GM18511 (cell line): Measurements from ENCODE around the gene CASP5.
"Not testable (repeated sequence)": the region's sequence is repeated elsewhere in the genome, so short reads cannot be mapped to it uniquely, and the experiment has no call there.

ENCODE experiments used
- ATAC-seq: cut with Tn5 transposase; IDR thresholded peaks from one replicate; pipeline ENCODE4 v1.9.1; 2021; ENCODE audit warnings: mild to moderate bottlenecking, moderate library complexity; ENCODE audit not compliant: unreplicated experiment

CASP5 gene

DNA sequence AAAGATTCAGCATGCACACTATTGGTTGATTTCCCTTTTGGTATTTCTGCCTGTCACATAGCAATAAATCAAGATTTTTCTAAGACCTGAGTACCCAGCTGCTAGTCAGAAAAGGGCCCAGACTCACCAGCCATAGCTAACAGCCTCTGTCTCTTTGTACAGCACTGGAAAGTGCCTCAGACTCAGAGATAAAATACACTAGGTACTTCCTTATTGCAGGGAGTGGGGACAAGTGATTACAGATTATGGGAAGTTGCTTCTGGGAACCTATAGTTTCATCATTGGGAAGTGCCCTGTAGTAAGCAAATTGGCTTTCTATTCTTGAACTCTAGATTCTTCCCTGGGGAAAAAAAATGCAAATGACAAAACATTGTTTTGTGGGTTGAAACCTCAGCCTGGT is at the start of gene CASP5:
Gene CASP5, minus strand, starts transcription at position 166 of the 400 bp plus-strand sequence. Its CDS starts 32 bp downstream, at position 134.
- no peak for ATAC-seq

DNA sequence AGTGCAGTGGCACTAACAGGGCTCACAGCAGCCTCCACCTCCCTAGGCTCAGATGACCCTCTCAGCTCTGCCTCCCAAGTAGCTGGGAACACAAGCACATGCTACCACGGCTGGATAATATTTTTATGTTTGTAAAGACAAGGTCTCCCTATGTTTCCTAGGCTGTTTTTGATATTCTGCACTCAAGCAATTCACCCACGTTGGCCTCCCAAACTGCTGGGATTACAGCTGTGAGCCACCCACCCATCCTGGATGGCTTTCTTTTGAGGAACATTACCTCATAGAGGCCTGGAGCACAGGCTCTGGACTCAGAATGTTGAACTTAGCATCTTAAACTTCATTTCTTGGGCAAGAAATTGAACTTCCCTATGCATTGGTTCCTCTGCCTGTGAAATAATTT is 49.1 kb upstream of the CASP5 start:
- not testable (repeated sequence) for ATAC-seq

DNA sequence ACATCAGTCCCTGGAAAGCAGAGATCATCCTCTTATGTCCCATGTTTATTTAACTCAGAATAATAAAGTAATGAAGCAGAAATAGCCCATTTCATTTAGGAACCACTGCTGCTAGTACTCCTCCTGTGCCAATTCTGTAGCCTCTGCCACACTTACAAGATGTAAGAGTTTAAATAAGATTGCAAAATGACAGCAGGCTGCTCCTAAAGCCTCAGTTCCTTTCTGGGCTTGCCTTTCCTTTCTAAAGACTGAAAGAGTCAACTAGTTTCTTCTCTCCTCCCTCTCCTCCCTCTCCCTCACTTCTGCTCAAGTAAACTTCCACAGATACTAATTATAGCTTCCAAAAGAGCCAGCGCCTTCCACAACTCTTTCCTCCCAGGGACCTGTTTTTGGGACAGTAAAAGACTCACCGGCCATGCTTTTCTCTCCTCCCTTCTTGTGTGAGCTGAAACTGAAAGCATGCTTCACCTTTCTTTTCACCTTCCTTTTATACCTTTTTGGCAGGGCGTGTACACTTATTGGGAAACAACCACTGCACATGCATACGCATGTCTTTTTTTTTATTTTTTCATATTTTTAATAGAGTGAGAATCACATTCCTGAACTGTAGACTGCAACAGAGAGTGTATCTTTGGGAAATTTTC is 48.2 kb upstream of the CASP5 start:
- ATAC-seq = no peak

DNA sequence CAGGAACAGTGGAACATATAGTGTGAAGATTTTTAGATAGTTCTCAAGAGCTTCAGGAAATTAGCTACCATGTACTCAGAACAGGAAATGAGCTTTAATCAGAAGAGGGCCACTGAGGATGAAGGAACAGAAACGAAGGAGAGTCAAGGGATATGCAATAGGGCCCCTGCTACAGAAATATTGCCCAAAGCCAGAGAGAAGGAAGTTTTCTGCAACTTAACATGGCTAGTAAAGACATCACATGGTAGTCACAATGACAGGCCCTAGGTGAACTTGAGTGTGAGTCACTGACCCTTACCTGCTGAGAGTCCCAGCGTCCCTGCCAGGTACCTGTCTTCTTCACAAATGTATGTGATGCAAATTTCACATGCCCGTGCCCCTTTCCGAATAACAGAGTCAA is 47.3 kb upstream of the CASP5 start:
- ATAC-seq = no peak

DNA sequence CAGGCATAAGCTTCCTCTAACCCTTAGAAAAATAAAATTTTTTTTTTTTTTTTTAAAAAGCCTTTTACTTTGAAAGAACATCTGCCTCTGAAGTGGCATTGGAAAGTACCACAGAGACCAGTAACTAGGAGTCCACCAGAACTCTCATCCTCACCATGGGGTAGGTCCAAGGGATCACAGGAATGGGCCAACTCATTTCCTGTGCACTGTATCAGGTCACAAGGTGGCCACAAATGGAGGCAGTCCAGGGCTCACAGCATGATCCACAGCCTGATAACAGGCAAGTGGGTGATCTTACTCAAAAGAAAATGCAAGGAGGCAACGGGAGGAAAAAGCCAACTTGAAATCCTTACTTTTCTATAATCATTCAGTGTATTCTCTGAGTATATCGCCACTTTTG is 46.8 kb upstream of the CASP5 start:
- ATAC-seq = not testable (repeated sequence)

DNA sequence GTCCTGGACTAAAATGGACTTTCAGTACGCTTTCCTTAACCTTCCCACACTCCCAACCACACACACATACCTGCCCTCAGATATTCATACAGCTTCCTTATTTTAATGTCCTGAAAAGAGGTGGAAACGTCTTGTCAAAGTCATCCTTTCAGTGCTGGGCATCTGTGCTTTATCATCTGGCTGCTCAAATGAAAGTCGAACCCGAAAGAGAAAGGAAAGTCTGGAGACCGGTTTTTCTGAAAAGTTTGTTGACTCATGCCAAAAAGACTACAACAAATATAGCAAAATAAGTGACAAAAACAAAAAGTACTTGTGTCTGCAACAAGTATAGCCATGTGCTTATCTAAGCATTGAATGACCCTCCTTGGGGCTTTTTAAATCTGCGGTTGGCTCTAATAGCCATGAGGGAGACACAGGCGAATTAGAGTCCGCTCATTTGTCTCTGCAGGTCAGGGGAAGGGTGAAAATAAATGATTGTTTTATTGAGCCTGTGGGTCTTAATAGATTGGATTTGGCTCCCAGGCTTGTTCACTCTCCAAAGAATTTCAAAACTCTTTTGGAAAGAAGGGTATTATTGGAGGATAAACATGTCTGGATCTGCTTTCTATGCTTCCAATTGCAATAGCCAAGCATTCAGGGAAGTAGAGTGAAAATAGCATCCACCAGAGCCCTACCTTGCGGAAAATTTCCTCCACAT is 40.4 kb upstream of the CASP5 start:
- ATAC-seq = not testable (repeated sequence)

DNA sequence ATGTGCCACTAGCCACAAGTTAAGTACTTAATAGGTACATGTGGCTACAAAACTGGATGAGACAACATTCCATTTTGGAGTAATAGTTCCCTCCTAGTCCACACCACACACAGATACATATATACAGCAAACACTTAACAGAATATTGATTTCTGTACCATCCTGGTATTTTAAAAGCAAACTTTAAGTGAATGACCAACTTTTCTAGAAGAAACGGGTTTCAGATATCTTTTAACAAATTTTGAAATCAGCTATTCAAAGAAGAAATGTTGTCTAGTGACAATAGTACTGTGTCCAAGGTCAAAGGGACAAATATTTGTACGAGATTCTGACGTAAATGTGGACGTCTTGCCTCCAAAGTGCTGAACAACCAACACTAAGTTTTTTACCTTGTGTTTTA is 34.5 kb upstream of the CASP5 start:
- ATAC-seq = no peak

DNA sequence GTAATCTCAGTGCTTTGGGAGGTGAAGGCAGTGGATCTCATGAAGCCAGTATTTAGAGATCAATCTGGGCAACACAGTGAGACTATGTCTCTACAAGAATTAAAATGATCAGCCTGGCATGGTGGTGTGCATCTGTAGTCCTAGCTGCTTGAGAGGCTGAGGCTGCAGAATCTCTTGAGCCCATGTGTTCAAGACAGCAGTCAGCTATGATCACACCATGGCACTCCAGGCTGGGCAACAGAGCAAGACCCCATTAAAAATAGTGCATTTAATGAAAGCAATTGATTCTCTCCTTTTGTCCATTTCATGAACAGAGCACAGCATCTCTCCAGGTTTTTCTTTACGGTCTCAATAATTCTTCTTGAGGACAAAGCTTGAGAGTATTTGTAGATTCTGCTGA is 33.5 kb upstream of the CASP5 start:
- no peak for ATAC-seq

DNA sequence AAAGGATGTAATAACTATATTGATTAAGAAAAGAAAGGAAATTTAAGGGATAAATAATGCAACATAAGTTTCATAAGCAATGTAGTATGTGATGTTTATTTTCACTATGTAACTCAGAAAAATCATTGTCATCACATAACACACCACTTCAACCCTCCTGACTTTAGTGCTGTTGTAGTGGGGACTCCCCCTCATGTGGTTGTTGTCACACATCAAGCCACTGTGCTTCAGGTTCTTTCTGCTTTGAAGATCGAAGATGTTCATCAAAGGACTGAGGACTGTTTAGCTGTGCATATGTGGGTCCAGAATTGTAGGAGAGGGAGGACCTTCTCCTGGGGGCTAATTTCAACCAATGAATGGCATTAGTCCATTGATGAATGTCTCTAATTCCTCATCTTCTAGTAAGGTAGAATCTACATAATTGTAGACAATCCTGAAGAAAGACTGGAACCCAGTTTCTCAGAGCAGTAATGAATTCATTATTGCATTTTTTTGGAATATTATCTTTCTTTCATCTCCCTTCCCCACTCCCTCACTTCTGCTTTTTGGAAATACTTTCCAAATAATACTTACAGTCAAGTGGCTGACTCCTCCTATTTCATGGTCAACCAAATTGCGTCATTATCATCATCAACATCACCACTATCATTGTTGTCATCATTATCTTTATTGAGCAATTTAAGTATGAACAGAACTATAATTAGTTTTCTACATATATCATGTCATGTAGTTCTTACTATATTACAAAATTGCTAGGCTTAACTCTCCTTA is 31.9 kb upstream of the CASP5 start:
- ATAC-seq = no peak

DNA sequence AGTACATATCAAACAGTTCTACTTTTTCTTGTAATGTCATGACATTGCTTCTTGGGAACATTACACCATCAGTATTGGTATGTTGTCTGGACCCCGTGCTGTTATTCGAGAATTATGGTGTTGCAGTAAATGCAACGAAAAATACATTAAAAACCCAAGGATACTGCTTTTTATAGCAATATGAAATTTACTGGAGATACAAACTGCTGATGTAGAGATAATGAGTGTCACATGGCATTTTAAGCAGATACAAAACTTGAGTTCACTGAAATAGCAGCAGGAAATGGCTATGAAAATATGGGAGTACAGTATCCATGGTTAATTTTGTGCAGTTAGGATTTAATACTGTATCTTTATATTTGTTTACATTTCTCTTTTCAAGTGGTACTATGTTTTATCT is 29.5 kb upstream of the CASP5 start:
- ATAC-seq = no peak

DNA sequence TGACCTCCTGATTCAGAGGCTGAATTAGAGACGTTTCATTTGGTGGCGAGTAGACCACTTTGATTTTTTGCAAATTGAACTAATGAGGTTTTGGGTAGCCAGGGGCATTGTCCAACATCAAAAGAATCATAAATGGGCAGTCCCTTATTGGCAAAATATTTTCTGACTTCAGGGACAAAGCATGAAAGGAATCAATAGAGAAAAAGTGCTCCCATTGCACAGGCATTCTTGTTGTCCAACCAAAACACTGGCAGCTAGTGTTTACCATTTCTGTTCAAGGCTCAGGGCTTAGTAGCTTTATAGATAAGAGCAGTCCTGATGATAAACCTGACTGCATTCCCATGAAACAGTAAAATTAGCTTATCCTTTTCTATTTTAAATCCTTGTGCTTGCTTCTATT is 28.6 kb upstream of the CASP5 start:
- ATAC-seq = no peak

DNA sequence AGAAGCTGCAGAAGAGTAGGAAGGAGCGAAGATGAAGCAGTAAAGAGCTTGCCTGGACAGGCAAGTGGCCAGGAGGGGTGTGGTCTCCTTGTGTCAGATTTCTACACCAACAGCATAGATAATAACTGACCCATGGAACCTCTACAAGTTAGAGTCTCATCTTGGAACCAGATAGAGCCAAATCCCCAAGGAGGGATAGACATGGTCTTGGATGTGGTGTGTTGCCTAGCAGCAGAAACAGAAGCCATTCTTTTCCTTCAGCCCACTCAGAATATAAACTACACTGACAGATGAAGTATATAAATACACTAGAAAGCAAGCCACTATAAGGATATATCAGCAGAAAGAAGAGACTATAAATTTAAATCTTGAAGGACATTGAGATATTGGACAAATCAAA is 26.5 kb upstream of the CASP5 start:
- ATAC-seq = no peak

DNA sequence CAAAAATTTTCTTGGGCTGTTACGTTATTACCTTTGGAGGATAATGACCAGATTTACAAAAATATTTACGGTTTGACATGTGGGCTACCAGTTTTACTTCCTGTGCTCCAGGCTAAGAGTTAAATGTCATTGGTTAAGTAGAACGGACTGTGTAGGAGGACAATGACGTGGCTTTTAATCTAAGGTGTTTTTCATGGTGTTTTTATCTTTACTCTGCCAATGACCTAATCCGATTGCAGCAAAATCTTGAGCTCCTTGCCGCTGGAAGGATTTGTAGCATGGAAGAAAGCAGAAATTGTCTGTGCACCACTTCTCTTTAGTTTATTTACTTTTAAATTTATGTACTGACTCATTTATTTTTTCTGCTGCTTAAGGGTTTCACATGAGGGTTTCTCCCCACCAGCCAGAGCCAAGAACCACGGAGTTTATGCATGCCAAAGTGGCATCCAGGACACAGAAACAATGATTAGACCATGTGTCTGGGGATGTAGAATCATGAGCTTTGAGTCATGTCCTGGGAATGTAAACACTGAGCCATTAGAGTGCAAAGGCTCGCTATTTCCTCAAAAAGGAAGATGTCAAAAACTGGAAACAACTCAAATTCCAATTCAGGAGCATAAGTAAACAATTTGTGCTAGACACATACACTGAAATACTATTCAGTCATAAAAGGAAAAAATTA is 24.1 kb upstream of the CASP5 start:
- ATAC-seq = no peak

DNA sequence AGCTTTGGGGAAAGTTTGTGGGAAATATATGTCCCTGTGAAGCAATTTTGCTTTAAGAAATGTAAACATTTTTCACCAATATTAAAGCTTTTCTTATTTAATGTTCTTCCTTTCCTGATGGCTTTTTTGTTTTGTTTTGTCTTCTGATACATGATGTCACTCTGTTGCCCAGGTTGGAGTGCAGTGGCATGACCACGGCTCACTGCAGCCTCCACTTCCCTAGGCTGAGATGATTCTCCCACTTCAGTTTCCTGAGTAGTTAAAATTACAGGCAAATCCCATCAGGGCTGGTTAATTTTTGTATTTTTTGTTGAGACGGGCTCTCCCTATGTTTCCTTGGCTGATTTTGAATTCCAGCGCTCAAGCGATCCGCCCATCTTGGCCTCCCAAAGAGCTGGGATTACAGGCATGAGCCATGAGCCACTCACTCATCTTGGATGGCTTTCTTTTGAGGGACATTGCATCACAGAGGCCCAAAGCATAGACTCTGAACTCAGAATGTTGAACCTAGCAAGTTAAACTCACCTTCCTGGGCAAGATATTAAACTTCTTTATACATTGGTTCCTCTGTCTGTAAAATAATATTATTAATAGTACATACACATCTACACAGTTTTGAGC is 22.8 kb upstream of the CASP5 start:
- ATAC-seq = no peak

DNA sequence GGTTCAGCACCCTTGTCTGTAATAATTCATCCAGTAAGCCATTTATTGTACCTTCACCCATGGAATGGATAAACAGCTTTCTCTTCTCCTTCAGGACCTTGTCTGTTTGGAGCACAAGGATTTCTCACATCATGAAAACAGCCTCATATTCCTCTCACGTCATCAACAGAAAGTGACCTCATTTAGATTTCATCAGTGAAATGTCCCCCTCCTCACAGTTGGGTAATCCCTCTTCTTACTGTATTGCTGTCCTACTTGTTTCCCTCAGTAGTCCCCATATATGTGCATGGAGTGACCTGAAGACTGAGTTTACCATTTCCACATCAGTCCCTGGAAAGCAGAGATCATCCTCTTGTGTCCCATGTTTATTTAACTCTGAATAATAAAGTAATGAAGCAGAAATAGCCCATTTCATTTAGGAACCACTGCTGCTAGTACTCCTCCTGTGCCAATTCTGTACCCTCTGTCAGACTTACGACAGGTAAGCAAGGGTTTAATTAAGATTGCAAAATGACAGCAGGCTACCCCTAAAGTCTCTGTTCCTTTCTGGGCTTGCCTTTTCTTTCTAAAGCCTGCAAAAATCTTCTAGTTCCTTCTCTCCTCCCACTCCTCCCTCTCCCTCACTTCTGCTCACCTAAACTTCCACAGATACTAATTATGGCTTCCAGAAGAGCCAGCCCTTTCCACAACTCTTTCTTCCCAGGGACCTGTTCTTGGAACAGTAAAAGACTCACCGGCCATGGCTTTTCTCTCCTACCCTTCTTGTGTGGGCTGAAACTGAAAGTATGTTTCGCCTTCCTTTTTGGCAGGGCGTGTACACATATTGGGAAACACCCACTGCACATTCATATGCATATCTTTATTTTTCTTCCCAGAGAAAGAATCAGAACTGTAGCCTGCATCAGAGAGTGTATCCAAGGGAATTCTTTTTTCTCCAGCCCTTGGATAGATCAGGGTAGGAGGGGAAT is 21.9 kb upstream of the CASP5 start, which contains the start of gene CARD16:
Gene CARD16, minus strand, starts transcription at position 779 of the 968 bp plus-strand sequence. Its CDS starts 38 bp downstream, at position 741.
- ATAC-seq = peak; percentile 99

DNA sequence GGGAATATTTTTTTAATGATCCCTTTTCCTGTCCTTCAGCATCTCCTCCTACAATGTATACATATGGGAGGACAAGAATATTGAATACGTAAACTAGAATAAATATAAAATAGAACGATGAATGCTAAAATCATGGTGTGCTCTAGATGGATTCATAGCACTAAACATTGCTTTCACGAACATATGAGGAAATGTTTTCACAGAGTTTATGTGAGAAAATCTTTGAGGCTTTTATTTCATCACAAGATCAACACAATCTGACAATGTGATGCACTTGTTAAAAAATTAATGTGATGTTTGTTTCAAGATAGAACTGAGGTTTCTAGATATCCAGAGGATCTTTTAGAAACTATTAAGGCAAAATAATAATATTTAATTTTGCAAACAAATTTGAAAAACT is 19.2 kb upstream of the CASP5 start:
- ATAC-seq = no peak

DNA sequence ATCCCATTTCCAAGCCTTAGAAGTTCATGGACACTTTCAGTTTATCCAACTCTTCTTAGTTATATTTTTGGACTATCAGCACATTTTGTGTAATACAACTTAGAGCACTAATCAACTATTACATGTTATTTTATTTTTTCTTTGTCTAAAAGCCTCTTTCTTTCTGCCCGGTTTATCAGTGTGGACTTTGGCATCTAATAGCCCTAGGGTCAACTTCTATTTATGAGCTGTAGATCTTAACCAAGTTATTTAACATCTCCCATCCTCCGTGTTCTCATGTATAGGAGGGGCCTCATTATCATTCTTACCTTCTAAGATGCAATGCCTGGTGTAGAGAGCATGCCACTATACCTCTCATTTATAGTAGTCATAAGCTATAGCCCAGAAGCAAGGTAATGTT is 17.7 kb upstream of the CASP5 start:
- no peak for ATAC-seq

DNA sequence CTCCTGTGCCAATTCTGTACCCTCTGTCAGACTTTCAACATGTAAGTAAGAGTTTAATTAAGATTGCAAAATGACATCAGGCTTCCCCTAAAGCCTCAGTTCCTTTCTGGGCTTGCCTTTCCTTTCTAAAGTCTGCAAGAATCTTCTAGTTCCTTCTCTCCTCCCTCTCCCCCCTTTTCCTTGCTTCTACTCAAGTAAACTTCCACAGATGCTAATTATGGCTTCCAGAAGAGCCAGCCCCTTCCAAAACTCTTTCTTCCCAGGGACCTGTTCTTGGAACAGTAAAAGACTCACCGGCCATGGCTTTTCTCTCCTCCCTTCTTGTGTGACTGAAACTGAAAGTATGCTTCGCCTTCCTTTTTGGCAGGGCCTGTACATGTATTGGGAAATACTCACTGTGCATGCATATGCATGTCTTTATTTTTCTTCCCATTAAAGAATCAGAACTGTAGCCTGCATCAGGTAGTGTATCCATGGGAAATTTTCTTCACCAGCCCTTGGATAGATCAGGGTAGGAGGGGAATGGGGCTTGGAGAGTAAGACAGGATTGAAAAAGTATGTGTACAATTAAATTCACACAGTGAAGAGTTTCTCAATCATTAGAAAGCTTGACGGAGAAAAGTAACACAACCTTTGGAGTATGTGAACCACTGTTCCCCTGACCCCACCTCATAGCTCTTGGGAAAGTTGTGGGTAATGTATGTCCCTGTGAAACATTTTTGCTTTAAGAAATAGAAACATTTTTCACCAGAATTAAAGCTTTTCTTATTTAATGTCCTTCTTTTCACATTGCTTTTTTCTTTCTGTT is 12.0 kb upstream of the CASP5 start, which contains the start of gene CASP1:
Gene CASP1, minus strand, starts transcription at position 332 of the 808 bp plus-strand sequence. Its CDS starts 31 bp downstream, at position 301.
- peak; percentile 92 for ATAC-seq

DNA sequence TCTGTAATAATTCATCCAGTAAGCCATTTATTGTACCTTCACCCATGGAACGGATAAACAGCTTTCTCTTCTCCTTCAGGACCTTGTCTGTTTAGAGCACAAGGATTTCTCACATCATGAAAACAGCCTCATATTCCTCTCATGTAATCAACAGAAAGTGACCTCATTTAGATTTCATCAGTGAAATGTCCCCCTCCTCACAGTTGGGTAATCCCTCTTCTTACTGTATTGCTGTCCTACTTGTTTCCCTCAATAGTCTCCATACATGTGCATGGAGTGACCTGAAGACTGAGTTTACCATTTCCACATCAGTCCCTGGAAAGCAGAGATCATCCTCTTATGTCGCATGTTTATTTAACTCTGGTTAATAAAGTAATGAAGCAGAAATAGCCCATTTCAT is 11.4 kb upstream of the CASP5 start:
- peak; percentile 14 for ATAC-seq
